Colonic mucosa (tissue), 4 donors: ENCODE measurements around the gene SORCS1. TPM values are rescaled to one million over a fixed set of nuclear protein-coding genes. Genes with fewer than 3 reads are reported as not detected.

Experiments
- DNase-seq: peaks from one replicate; pipeline ENCODE4 v3.0.0-alpha.2; 2020
- H3K27ac ChIP-seq: fragments of 200-600 bp; one replicate; pipeline ENCODE4 v1.8.0; 2021
- H3K27me3 ChIP-seq: fragments of 200-600 bp; one replicate; pipeline ENCODE4 v1.8.0; 2021
- H3K36me3 ChIP-seq: fragments of 200-600 bp; one replicate; pipeline ENCODE4 v1.8.0; 2021
- H3K4me1 ChIP-seq: fragments of 200-600 bp; one replicate; pipeline ENCODE4 v1.8.0; 2021; ENCODE audit warnings: mild to moderate bottlenecking
- H3K4me3 ChIP-seq: fragments of 200-600 bp; one replicate; pipeline ENCODE4 v1.8.0; 2021
- H3K9ac ChIP-seq, 2 donors: one replicate each; pipeline ENCODE4 v1.7.0; 2013; ENCODE audit warnings: control low read depth in 2 of 2, low read depth in 2 of 2, low read length in 2 of 2
- H3K9me3 ChIP-seq: fragments of 200-600 bp; one replicate; pipeline ENCODE4 v1.8.0; 2021
- intact Hi-C: fragments of 100-400 bp; cut with DNase I; formaldehyde crosslinking; loops from one replicate; pipeline ENCODE4 v1.14.1; 2022
- total RNA-seq, 2 donors: library from RNA; stranded (reverse); fragmentation: NEBNext Ultra II Directional in 1 of 2; extraction: Animal tissue kit (Norgen Biotek cat#: 25700) in 1 of 2; gene quantifications; one replicate each; pipeline ENCODE4 v1.2.1, GENCODE V29; 2021
- TF ChIP-seq, protein P1 (sequence below): fragments of 200-600 bp; IDR thresholded peaks from one replicate; pipeline ENCODE4 v1.8.0; 2022; ENCODE audit warnings: antibody characterized with exemption, mild to moderate bottlenecking
- donor health status: healthy.
- donor health status: DM: no; HTN: no; CAD: no.
- donor health status: DM: no; HTN: no; CAD: no.

SORCS1 gene
- total RNA-seq, 2 donors from 2014 or later = 0.40 to 1.6 TPM

DNA sequence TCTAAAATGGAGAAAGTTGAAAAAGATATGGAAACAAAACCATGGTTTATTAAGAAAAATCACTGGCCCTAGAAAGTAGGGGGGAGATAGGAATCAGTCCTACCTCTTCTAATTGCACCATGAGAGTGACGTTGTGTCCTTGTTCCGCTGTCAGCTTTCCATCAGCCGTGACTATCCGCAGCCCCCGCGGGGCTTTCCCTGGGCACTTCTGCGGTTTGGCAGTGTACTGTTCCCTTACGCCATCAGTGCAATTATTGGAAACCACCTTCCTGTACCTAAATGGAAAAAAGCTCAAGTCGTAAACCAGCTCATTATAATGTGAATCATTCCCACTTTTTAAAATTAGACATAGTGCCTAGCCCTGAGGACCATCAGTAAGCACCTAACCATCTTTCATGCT lies 512.2 kb downstream of the SORCS1 start:
- Histone ChIP-seq H3K9ac (no peak overlapping the region), H3K27me3 (no peaks in the 10 kb centered on the region), H3K36me3 (no peaks in the 10 kb centered on the region), H3K4me3 (no peak overlapping the region), H3K27ac (no peak overlapping the region), H3K4me1 (no peaks in the 10 kb centered on the region), H3K9me3 (no peaks in the 10 kb centered on the region)
- DNase-seq = no peak
- intact Hi-C loops = no loop called here
- TF ChIP-seq, protein P1, sequence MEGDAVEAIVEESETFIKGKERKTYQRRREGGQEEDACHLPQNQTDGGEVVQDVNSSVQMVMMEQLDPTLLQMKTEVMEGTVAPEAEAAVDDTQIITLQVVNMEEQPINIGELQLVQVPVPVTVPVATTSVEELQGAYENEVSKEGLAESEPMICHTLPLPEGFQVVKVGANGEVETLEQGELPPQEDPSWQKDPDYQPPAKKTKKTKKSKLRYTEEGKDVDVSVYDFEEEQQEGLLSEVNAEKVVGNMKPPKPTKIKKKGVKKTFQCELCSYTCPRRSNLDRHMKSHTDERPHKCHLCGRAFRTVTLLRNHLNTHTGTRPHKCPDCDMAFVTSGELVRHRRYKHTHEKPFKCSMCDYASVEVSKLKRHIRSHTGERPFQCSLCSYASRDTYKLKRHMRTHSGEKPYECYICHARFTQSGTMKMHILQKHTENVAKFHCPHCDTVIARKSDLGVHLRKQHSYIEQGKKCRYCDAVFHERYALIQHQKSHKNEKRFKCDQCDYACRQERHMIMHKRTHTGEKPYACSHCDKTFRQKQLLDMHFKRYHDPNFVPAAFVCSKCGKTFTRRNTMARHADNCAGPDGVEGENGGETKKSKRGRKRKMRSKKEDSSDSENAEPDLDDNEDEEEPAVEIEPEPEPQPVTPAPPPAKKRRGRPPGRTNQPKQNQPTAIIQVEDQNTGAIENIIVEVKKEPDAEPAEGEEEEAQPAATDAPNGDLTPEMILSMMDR = no peak

DNA sequence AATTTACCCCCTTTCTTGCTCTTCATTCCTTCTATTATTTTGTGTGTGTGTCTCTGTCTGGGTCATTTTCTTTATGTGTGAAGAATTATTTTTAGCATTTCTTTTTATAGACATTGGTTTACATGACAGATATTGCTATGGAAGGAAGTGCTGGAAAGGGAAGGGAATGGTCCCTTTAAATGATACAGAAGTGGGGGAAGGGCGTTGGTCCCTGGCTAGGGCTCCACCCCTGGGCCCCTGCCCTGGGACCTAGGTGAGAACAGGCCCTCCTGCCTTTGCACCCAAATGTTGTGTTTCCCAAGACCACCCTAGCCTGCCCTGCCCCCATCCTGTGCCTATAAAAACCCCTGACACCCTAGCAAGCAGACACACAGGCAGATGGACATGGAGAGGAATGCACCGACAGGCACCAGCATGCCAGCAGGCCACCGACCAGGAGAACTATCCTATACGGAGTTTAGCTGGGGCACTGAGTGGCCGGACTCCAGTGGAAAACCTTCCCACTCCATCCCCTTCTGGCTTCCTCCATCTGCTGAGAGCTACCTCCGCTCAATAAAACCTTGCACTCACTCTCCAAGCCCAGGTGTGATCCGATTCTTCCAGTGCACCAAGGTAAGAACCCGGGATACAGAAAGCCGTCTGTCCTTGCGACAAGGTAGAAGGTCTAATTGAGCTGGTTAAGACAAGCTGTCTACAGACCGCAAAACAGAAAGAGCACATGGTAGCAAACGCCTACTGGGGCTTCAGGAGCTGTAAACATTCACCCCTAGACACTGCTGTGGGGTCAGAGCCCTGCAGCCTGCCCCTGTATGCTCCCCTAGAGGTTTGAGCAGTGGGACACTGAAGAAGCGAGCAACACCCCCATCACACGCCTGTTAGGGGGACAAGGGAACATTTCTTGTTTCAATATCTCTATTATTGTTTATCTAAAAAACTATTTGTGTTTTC lies 515.7 kb downstream of the SORCS1 start:
- Histone ChIP-seq H3K9me3 (no peaks in the 10 kb centered on the region), H3K27me3 (no peaks in the 10 kb centered on the region), H3K4me3 (no peak overlapping the region), H3K36me3 (no peaks in the 10 kb centered on the region), H3K27ac (no peak overlapping the region), H3K4me1 (no peaks in the 10 kb centered on the region), H3K9ac (no peak overlapping the region)
- intact Hi-C loops = no loop called here
- TF ChIP-seq, protein P1 = no peak
- DNase-seq = no peak

DNA sequence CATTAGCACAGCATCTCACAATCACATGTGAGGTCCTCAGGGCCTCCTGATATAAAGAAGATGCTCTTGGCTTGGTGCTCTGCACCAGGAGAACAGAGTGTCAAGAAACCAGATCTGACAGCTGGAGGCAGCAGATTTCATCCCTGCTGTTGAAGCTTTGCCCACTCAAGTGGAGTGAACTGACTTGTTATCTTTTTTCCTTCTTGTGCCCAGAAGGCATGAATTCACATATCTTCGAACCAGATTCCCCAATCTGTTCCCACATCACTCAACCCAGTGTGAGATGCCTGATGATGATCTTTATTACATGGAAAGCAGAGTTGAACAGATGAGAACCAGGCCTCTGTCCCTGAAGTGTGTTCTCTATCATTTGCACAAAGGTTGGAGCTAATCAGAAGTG lies 521.0 kb downstream of the SORCS1 start:
- intact Hi-C loops = no loop called here
- DNase-seq = no peak
- TF ChIP-seq, protein P1 = no peak
- Histone ChIP-seq H3K36me3 (no peaks in the 10 kb centered on the region), H3K27me3 (no peaks in the 10 kb centered on the region), H3K4me3 (no peak overlapping the region), H3K9ac (no peak overlapping the region), H3K9me3 (no peaks in the 10 kb centered on the region), H3K4me1 (no peaks in the 10 kb centered on the region), H3K27ac (no peak overlapping the region)

DNA sequence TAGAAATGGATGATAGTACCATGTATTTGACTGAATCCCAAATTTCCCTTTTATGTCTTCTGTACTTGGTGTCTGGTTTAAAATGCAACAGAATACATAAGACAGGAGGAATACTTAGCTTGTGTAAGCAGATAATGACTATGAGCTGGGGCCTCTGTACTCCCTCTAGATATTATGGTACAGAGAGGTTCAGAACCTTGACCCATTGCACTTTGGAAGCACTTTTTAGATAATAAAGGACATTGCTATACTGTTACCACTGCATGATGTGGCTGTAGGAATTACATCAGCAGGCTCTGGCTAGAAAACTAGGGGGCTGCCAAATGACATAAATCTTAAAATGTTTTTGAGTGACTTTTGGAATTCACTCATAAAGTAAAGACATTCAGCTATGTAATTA lies 526.6 kb downstream of the SORCS1 start:
- no peak for DNase-seq
- TF ChIP-seq, protein P1 = no peak

DNA sequence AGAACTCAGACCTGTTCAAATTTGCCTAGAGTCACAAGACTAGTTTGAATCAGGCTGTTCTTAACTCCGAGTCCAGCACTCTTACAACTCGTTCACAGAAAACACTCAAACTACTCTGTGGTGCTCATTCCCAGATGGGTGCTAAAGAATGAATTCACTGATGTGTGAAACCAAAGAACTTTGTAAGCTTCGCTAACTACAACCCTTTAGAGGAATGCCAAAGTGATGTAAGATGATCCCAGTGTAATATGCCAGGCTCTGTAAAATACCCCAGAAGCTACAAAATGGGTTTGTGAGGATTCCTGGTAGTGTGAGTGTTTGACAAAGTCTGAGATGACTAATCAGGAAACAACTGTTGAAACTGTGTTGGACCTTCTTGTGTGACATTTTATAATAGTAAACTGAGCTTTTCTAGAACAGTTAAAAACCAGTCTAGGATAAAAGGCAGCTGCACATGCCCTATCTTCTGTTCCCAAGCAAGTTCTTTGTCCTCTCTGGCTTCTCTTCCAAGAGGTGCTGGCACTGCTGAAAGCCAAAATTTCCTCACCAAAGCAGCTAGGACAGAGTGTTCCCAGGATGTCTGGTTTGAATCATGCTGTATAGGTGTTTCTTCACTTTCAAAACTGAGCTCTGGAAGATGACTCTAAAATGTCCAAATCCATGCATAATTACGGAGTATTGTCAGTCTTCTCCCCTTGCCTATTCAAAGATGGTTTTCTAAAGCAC lies 527.6 kb downstream of the SORCS1 start:
- DNase-seq = no peak
- Histone ChIP-seq H3K9me3 (no peaks in the 10 kb centered on the region), H3K36me3 (no peaks in the 10 kb centered on the region), H3K4me1 (no peaks in the 10 kb centered on the region), H3K27me3 (no peaks in the 10 kb centered on the region), H3K27ac (no peak overlapping the region), H3K9ac (no peak overlapping the region), H3K4me3 (no peak overlapping the region)
- TF ChIP-seq, protein P1 = no peak
- intact Hi-C loops = no loop called here

More for the DNA sequence above, 526.6 kb downstream of the SORCS1 start:
- intact Hi-C loops = no loop called here
- no peaks in the 10 kb centered on the region for H3K4me1 ChIP-seq
- H3K36me3 ChIP-seq = no peaks in the 10 kb centered on the region
- H3K9ac ChIP-seq = no peak overlapping the region
- H3K4me3 ChIP-seq = no peak overlapping the region
- H3K27me3 ChIP-seq = no peaks in the 10 kb centered on the region
- no peaks in the 10 kb centered on the region for H3K9me3 ChIP-seq
- no peak overlapping the region for H3K27ac ChIP-seq
